Naive B cell (primary cell): ENCODE measurements around the gene FIGNL2. TPM values are rescaled to one million over a fixed set of nuclear protein-coding genes. Genes with fewer than 3 reads are reported as not detected.
A peak's percentile ranks its signal among the peaks of the same experiment; 100 is the strongest.

Source experiments
- ATAC-seq, 2 donors: fragments of 150-1000 bp; cut with Tn5 transposase; 2 replicates each; pipeline ENCODE4 v1.10.0; 2021; ENCODE audit warnings: low read depth in 2 of 2, mild to moderate bottlenecking in 2 of 2, moderate library complexity in 2 of 2
- DNase-seq: peaks from one replicate; pipeline ENCODE4 v3.0.0; 2022
- H3K27ac Mint-ChIP-seq, 6 donors: one replicate each; pipeline ENCODE4 v1.8.0; 2020 to 2022; ENCODE audit warnings: mild to moderate bottlenecking in 6 of 6, mixed read lengths in 6 of 6, moderate library complexity in 5 of 6, inconsistent platforms in 2 of 6
- H3K27me3 Mint-ChIP-seq, 3 donors: one replicate each; pipeline ENCODE4 v1.8.0; 2021 to 2022; ENCODE audit warnings: mixed read lengths in 3 of 3, mild to moderate bottlenecking in 1 of 3
- H3K36me3 Mint-ChIP-seq, 2 donors: one replicate each; pipeline ENCODE4 v1.8.0; 2020 to 2022; ENCODE audit warnings: mixed read lengths in 2 of 2, inconsistent platforms in 1 of 2, mild to moderate bottlenecking in 1 of 2
- H3K4me1 Mint-ChIP-seq, 3 donors: one replicate each; pipeline ENCODE4 v1.8.0; 2020 to 2022; ENCODE audit warnings: mixed read lengths in 3 of 3, inconsistent platforms in 1 of 3, mild to moderate bottlenecking in 1 of 3, moderate library complexity in 1 of 3
- H3K4me3 Mint-ChIP-seq, 8 donors: one replicate each; pipeline ENCODE4 v1.8.0; 2020 to 2022; ENCODE audit warnings: mild to moderate bottlenecking in 8 of 8, mixed read lengths in 8 of 8, moderate library complexity in 8 of 8, inconsistent platforms in 2 of 8
- H3K9me3 Mint-ChIP-seq, 7 donors: one replicate each; pipeline ENCODE4 v1.8.0; 2020 to 2022; ENCODE audit warnings: mixed read lengths in 7 of 7, mild to moderate bottlenecking in 5 of 7, inconsistent platforms in 2 of 7, moderate library complexity in 1 of 7
- polyA plus RNA-seq, 6 donors: library from polyadenylated mRNA; unstranded; fragments of 300-500 nt; fragmentation: Illumina TruSeq; gene quantifications; one replicate each; pipeline ENCODE4 v1.2.3, GENCODE V29; 2021; ENCODE audit warnings: low read depth in 6 of 6

The FIGNL2 gene
- polyA plus RNA-seq, 6 donors from 2014 or later: 0.06 to 0.11 TPM; not detected in 4

GRCh38 chr12:51777457-51777856 lies 71.1 kb downstream of the FIGNL2 start:
- Mint-ChIP-seq H3K4me1 (no peaks in the 10 kb centered on the region), H3K4me3 (no peak overlapping the region), H3K36me3 (no peaks in the 10 kb centered on the region), H3K27me3 (peaks cover 0 to 14% (median 14%) of the 10 kb centered on the region in 3 donors), H3K9me3 (no peaks in the 10 kb centered on the region), H3K27ac (peak overlapping the region in 1 of 6 donors; percentile 59)
- no peak for DNase-seq
- no peak for ATAC-seq

- H3K36me3 Mint-ChIP-seq: no peaks in the 10 kb centered on the region
- no peak overlapping the region for H3K4me3 Mint-ChIP-seq
- ATAC-seq (no peak), DNase-seq (no peak)
- no peaks in the 10 kb centered on the region for H3K9me3 Mint-ChIP-seq
- H3K27me3 Mint-ChIP-seq: peaks cover 5 to 16% (median 9%) of the 10 kb centered on the region in 3 donors
- H3K27ac Mint-ChIP-seq: no peak overlapping the region
- H3K4me1 Mint-ChIP-seq: no peaks in the 10 kb centered on the region
Measured at GRCh38 chr12:51774933-51775332, 73.6 kb downstream of the FIGNL2 start.

GRCh38 chr12:51773145-51773869 lies 75.2 kb downstream of the FIGNL2 start:
- DNase-seq (no peak), ATAC-seq (no peak)
- Mint-ChIP-seq H3K27ac (no peak overlapping the region), H3K4me3 (no peak overlapping the region), H3K9me3 (no peaks in the 10 kb centered on the region), H3K4me1 (no peaks in the 10 kb centered on the region), H3K27me3 (peaks cover 7 to 14% (median 9%) of the 10 kb centered on the region in 3 donors), H3K36me3 (no peaks in the 10 kb centered on the region)

GRCh38 chr12:51771008-51771407 lies 77.5 kb downstream of the FIGNL2 start:
- H3K4me1 Mint-ChIP-seq: no peaks in the 10 kb centered on the region
- H3K27me3 Mint-ChIP-seq: peaks cover 7 to 9% (median 9%) of the 10 kb centered on the region in 3 donors
- no peaks in the 10 kb centered on the region for H3K36me3 Mint-ChIP-seq
- no peak for ATAC-seq
- H3K9me3 Mint-ChIP-seq: no peaks in the 10 kb centered on the region
- H3K4me3 Mint-ChIP-seq: no peak overlapping the region
- no peak overlapping the region for H3K27ac Mint-ChIP-seq
- no peak for DNase-seq

Other genes with a start within 250 kb of the FIGNL2 start
- not detected for gene ANKRD33, start 39.4 kb upstream of the FIGNL2 start, polyA plus RNA-seq
- gene ACVRL1, start 58.8 kb upstream of the FIGNL2 start, polyA plus RNA-seq: not detected
- gene ACVR1B, start 103.0 kb upstream of the FIGNL2 start, polyA plus RNA-seq: 1 to 10 TPM in 1 of 6 donors, under 1 TPM in 4, not detected in 1; 0.43 to 1.1 (median 0.51) TPM
- 10 to 100 TPM in 5 of 6 donors, 1 to 10 TPM in 1; 2.9 to 28.7 (median 16.9) TPM for gene TAMALIN, start 158.2 kb upstream of the FIGNL2 start, polyA plus RNA-seq
- 10 to 100 TPM in 4 of 6 donors, 1 to 10 TPM in 2; 6.7 to 24.9 (median 12.6) TPM for gene NR4A1, start 202.7 kb upstream of the FIGNL2 start, polyA plus RNA-seq
- gene ATG101, start 221.3 kb upstream of the FIGNL2 start, polyA plus RNA-seq: 10 to 100 TPM; 20.1 to 35.5 (median 24.4) TPM
- gene SMIM41, start 231.0 kb upstream of the FIGNL2 start, polyA plus RNA-seq: not detected